ENCODE results near the gene S100A2.
"Not testable (repeated sequence)": the region's sequence is repeated elsewhere in the genome, so short reads cannot be mapped to it uniquely, and the experiment has no call there.

The S100A2 gene

GRCh38 chr1:153588033-153588432 is 22.4 kb upstream of the S100A2 start:
- DNase-seq = not testable (repeated sequence)

- no peak for DNase-seq
Observed at GRCh38 chr1:153587314-153587713, 21.7 kb upstream of the S100A2 start.

GRCh38 chr1:153586347-153586746 is 20.7 kb upstream of the S100A2 start:
- DNase-seq = no peak

- DNase-seq = no peak
Observed at GRCh38 chr1:153585006-153585405, 19.4 kb upstream of the S100A2 start.

GRCh38 chr1:153583976-153584375 is 18.3 kb upstream of the S100A2 start:
- DNase-seq = no peak

- not testable (repeated sequence) for DNase-seq
Observed at GRCh38 chr1:153583514-153583913, 17.9 kb upstream of the S100A2 start.

- DNase-seq = not testable (repeated sequence)
Observed at GRCh38 chr1:153582836-153583235, 17.2 kb upstream of the S100A2 start.

GRCh38 chr1:153578936-153579335 is 13.3 kb upstream of the S100A2 start:
- DNase-seq = no peak

GRCh38 chr1:153578490-153578889 is 12.8 kb upstream of the S100A2 start:
- no peak for DNase-seq

- DNase-seq = no peak
Observed at GRCh38 chr1:153577624-153578051, 12.0 kb upstream of the S100A2 start.

GRCh38 chr1:153577138-153577537 is 11.5 kb upstream of the S100A2 start:
- no peak for DNase-seq

GRCh38 chr1:153575497-153575896 is 9.9 kb upstream of the S100A2 start:
- not testable (repeated sequence) for DNase-seq

GRCh38 chr1:153575081-153575491 is 9.4 kb upstream of the S100A2 start:
- DNase-seq = not testable (repeated sequence)

- DNase-seq = no peak
Observed at GRCh38 chr1:153573351-153573750, 7.7 kb upstream of the S100A2 start.

- peak; percentile 46 for DNase-seq
Observed at GRCh38 chr1:153572569-153573015, 6.9 kb upstream of the S100A2 start.

- DNase-seq = no peak
Observed at GRCh38 chr1:153571706-153572105, 6.1 kb upstream of the S100A2 start.

GRCh38 chr1:153570874-153571273 is 5.2 kb upstream of the S100A2 start:
- DNase-seq = no peak

- no peak for DNase-seq
Observed at GRCh38 chr1:153569465-153569864, 3.8 kb upstream of the S100A2 start.

GRCh38 chr1:153568367-153569099 is 2.9 kb upstream of the S100A2 start:
- peak; percentile 95 for DNase-seq

- DNase-seq = no peak
Observed at GRCh38 chr1:153567621-153568366, 2.1 kb upstream of the S100A2 start.

GRCh38 chr1:153566414-153567371 is 1.0 kb upstream of the S100A2 start:
- peak; percentile 87 for DNase-seq

- DNase-seq = no peak
Observed at GRCh38 chr1:153563991-153564390, 1.7 kb downstream of the S100A2 start.

- no peak for DNase-seq
Observed at GRCh38 chr1:153563483-153563901, 2.2 kb downstream of the S100A2 start.
